ENCODE results near the gene DSG2.
"Not testable (repeated sequence)": the region's sequence is repeated elsewhere in the genome, so short reads cannot be mapped to it uniquely, and the experiment has no call there.

The DSG2 gene

DNA sequence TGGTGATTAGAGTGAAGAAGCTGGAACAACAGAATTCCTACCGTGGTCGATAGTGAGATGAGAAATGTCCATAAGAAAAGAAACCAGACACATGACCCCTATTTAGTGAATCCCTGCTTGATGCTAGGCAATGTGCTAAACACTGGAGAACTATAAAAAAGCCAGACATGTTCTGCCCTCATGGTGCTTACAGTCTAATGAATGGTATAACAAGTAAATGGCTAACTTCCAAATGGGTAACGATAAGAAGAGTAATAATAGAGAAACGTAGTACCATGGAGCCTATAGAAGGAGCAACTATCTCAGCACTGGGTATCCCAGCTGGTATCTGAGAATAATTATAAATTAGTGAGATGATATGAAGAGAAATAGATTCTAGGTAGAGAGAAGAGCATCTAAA, 5.0 kb downstream of the DSG2 start:
- DNase-seq, result no peak

DNA sequence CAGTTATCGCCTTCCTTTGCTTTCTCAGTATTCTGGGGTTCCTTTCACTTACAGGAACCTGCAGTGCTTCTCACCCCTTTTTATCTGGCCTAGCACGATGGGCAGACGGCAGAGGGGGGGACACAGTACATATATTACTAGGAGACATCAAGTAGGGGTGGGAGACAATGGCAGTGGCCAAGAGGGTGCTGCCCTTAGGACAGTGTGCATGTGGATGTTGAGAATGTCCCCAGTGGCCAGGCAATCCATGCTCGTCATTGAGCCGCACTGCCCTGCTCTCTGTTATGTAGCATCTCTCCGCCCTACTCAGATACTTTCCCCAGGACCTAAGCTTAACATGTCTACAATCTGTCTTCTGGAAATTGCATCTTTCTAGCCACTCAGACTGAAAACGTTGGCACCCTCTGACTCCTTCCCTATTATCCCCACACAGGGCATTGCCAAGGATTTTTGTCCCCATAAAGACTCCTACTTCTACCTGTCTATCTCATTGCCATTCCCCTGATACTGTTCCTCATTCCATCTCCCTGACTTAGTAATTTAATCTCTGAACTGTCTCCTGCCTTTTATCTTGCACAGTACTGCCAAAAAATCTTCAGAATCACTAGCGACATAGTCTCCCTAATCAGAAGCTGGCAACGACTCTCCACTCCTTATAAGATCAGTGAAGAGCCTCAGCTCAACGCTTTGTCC, 6.6 kb downstream of the DSG2 start:
- no peak for DNase-seq

DNA sequence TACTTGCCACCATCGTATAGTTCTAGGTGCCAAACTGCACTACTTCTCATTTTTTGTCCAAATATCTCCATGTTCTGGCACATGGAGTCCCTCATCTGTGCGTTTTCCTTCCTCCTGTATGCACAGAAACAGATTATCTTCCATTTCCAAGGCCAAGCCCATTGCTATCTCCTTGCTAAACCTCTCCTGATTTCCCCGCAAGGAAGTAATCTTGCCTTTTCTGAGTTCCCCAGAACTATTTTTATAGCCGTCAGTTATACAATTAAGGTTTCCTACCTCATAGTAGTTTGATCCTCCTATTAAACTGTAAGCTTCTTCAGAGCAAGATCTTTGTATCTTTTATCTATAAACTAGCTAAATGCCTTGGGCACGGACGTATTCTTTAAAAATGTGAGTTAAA, 7.2 kb downstream of the DSG2 start:
- DNase-seq, result no peak

DNA sequence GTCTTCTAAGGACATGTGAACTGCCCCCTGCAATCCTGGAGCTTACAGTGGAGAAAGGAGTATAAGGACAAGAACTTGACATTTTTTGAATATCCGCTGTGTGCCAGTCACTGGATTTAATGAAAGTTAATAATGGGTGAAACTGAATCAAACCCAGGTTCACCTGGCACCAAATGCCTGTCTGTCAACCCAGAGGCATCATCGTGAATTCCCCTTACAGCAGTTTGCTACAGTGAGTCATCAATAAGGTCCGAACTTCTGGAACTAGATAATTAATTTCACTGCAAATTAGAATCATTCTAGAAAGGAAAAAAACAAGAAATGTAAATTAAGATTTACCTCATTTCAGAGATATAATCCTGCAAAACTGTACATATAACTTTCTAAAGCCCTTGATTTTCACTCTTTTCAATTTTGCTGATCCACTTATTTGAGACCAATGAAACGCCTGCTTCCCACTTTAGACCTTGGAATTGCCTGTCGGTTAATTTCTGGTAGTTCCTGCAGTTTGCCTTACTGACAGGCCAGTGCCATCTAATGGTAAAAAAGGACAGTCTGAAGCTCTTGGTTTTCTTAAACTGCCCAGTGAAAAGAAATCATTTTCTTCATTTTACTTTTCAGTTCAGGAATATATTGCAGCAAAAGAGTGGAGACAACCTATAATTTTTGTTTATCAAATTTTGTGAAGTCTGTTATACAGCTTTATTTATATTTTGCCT, 8.2 kb downstream of the DSG2 start:
- DNase-seq, result no peak

DNA sequence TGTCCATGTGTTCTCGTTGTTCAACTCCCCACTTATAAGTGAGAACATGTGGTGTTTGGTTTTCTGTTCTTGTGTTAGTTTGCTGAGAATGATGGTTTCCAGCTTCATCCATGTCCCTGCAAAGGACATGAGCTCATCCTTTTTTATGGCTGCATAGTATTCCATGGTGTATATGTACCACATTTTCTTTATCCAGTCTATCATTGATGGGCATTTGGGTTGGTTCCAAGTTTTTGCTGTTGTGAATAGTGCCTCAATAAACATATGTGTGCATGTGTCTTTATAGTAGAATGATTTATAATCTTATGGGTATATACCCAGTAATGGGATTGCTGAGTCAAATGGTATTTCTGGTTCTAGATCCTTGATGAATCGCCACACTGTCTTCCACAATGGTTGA, 9.1 kb downstream of the DSG2 start:
- DNase-seq, result not testable (repeated sequence)

DNA sequence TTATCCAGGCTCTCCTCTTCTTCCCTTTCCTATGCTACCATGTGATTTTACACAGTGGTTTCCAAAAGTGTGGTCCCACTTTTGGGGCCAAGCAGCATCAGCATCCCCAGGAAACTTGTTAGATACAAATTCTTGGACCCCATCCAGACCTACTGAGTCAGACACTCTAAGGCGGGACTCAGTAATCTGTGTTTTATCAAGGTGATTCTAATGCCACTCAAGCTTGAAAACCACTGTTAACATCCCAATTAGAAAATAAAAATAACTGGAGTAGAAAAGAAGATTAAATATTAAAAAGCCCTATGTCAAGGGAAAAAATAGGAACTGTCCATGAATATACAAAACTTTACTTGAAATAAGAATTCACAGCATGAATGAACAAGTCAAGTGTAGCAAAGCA, 10.8 kb downstream of the DSG2 start:
- no peak for DNase-seq

DNA sequence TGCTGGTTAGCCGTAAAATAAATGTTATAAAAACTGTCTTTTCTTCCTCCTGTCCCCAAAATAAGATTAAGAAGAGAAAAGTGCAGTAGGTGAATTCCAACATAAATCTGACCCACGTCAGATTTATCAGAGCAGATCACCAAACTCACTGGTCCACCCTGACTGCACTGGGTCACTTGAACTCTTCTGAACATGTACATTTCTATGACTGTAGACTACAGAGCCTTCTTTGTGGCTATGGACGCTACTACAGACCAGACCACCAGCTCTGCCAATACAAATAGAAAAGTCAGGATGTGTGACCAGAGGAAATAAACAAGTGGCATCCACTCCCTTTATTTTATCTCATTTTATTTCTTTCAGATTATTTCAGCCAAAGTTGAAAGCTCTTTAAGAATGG, 11.6 kb downstream of the DSG2 start:
- DNase-seq, result no peak

DNA sequence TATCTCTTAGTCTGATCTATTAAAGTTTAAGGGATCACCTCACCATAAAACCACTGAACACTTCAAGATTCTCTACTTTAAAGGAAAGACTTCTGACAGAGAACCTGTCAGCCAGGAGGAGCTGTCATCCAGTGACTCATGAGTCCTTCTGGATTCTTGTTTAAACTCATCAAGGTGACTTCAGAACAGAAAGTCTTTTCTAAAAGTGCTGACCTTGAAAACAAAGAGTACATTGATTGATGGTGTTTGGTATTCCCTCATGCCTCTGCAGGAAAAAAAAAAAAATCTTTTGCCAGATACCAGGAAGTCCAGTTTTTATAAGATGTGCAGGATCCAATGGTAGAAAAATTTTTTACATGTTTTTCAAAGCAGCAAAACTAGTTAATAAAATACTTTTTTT, 12.3 kb downstream of the DSG2 start:
- DNase-seq, result no peak

DNA sequence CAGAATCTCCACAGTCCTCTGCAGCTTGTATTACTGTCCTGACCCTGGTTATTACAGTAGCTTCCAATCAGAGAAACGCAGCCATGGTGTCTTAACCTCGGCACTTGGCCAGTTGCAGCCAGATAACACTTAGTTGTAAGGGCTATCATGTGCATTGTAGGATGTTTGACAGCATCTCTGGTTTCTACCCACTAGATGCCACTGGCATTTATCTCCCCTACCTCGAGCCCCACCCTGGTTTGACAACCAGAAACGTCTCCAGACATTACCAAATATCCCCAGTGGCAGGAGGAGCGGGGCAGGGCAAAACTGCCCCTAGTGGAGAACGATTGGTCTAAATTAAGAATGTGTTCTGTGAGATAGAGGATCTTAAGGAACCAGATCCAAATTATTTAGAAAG, 13.1 kb downstream of the DSG2 start:
- no peak for DNase-seq

DNA sequence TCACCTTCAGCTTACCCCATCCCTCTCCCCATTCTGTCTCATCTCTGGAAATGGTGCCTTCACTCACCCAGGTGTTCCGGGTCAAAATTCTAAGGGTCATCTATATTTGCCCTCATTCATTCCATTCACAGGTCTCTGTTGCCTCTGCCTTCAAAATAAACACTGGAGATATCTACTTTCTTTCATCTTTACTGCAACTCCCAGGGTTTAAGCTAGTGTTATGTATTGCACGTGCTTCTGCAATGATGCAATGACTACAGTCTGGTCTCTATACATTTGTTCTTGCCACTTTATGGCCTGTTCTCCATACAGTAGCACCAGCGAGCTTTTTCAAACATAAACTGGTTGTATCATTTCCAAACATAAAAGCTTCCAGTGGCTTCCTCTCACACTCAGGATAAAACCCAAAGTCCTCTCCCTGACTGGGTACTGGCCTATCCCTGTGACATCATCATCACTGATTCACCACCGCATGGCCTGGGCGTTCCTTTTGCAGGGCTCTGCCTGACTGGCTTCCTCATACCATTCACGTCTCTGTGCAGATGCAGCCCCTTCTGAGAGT, 14.3 kb downstream of the DSG2 start:
- DNase-seq, result no peak

DNA sequence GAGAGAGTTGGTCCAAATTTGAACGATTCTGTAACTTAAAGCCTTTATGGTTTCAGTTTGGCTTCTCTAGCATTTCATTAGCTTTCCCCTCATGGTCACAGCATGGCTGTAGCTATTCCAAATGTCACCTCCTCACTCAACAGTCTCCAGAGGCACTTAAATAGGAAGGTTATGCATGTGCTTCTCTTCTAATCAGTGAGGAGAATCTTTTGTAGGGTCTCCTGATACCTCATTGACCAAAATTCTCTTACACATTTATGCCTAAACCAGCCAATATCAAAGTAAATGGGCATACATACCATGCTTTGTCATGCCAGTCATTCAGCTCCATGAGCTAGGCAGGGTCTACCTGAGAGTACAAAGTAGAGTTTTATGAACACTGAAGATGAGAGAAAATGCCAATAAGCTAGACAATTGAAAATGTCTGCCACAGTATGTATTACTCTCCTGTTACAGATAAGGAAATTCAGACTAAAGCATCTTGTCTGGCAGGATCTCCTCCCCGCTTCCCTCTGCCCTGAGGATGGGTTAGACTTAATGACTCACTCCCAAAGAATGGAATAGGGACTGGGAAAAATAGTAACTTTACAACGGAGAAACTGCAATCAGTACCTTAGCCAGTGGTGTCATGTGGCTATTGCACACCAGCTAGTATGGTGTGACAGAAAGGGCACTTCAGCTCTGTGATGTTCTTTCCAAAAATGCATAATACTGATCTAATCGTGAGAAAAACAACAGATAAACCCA, 15.4 kb downstream of the DSG2 start:
- DNase-seq, result no peak

DNA sequence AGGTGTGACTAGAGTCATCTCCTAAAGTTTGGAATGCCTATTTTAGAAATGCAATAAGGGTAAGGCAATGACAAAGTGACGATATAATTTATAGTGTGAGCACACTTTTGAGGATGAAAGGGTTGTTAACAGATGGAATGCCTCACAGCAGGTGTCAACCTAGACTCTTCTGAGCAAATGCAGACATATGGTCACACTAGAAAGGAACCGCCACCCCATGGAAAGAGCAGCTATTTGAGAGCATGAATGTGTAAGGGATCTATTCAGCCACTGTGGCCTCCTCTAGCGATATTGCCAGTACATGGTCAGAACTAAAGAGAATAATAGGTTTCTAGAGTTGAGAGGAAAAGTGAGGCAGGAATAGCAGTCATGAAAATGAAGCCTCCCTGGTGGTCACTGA, 18.5 kb downstream of the DSG2 start:
- no peak for DNase-seq

DNA sequence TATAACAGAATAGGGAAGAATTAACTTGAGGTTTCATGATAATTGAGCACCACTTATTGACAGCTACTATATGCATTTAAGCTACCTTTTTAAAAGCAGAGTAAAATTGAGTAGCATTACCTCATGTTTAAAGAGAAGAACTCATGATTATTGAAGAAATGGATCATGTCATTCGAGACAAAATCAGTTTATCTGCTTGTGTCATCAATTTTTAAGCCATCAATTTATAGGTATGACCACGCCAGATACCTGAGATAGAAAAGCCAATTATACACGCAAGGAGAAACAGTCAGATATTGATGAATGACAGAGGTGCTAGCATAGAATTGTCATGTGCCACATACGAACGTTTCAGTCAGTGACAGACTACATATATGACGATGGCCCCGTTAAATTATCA, 28.4 kb downstream of the DSG2 start:
- no peak for DNase-seq

DNA sequence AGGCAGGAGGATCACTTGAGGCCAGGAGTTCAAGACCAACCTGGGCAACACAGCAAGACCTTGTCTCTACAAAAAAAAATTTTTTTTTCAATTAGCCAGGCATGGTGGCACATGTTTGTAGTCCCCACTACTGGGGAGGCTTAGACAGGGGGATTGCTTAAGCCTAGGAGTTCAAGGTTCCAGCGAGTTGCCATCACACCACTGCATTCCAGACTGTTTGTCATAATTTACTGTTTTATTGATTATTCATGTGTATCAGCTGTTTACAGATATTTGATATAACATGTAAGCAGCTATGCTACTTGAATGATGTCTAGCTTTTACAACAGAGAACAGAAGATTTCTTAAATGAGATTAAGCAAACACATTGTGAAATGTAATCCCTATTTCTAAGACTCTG, 35.3 kb downstream of the DSG2 start:
- no peak for DNase-seq

DNA sequence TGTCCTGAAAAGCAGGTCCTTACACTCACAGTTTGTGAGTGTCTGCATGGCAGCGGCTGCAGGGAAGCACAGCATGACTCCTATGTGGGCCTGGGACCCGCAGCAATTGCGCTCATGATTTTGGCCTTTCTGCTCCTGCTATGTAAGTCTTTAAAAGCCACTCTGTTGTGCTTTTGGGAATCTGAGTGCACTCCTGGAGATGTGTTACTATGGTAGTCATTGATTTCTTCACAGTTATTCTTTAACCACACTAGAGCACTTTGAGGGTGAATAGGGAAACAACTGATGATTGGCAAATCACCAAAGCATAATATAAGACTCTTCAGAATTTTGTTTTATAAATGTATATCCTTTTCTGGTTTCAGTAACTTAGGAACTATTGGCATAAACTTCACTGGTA, 40.9 kb downstream of the DSG2 start:
- DNase-seq, result no peak

DNA sequence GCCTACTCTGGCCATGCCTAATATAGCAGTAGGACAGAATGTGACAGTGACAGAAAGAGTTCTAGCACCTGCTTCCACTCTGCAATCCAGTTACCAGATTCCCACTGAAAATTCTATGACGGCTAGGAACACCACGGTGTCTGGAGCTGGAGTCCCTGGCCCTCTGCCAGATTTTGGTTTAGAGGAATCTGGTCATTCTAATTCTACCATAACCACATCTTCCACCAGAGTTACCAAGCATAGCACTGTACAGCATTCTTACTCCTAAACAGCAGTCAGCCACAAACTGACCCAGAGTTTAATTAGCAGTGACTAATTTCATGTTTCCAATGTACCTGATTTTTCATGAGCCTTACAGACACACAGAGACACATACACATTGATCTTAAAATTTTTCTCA, 48.5 kb downstream of the DSG2 start:
- DNase-seq, result no peak

DNA sequence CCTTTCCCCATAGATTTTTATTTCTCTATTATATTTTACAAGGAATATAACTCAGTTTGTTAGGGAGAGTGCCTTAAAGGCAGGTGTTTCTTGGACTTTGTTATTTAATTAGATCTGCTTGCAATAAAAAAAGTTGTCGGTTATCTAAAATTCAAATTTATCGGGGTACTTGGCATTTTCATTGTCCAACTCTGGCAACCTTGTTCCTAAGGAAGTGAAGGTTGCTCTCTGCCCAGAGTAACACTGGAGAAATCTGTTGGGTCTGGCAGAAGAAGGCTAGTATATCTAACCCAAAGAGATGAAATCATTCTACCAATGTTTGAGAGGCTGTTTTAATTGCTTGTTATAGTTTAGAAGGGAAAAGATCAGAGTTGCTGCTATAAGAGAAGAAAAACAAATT, 50.9 kb downstream of the DSG2 start:
- DNase-seq, result no peak

DNA sequence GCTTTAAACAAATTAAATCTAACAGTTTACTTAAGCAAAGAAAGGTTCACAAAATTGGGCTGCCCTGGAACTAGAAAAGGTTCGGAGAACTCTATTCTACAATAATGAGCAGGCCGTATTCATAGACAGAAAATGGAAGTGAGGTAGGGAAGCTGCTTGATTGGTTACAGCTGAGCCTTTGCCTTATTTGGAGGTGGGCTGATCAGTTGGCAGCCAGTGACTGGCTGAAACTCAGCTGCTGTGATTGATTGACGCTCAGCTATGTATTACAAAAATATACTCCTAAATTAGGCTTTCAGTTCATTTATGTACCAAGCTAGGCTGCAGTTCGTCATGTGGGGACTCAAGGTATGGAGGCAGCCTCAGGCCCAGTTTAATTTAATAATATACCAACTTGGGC, 51.4 kb downstream of the DSG2 start:
- no peak for DNase-seq

DNA sequence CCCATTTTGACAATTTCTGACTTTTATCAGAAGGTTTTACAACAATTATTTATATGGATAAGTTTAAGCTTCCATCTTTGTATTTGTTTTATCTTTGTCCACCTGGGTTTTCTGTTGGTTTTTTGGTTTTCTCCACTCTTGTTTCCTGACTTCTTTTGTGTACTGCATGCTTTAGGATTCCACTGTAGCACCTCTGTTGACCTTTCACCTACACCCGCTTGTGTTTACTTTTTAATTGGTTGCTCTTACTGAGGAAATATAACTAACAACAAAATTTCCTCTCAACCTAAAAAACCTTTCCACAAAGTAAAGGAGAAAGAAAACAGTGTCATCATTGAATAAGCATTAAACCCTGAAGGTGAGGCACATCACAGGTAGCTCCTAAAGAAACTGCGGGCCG, 53.9 kb downstream of the DSG2 start:
- DNase-seq, result no peak

DNA sequence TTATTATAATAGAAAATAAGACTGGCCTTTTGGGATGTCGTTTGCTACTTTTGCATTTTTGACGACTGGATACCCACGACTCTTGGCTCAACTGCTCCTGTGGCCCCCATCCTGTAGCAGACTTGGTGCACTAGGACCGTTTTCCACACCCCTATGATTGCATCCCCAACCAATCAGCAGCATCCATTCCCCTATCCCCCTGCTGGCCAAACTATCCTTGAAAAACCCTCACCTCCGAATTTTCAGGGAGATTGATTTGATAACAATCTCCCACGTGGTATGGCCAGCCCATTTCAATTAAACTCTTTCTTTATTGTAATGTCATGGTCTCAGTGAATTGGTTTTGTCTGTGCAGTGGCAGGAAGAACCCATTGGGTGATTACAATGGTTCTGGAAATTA, 55.8 kb downstream of the DSG2 start:
- DNase-seq, result no peak

DNA sequence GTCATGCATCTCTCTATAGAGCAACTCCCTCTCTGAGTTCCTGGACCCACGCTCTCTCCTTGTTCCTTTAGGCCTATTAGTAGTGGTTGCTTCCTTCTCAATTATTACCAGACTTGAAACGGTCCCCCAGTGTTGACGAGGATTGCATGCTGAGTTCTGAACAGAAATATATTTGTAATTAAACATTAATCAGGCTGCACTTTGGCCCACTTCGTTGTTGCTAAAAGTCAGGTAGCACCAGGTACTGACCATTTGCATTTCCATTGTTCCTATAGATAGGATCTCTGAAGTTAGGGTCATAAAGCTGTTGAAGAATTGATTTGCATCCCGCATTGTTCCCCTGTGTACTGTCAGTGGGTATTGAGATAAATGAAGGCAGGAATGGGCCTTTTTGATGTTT, 56.8 kb downstream of the DSG2 start:
- no peak for DNase-seq

DNA sequence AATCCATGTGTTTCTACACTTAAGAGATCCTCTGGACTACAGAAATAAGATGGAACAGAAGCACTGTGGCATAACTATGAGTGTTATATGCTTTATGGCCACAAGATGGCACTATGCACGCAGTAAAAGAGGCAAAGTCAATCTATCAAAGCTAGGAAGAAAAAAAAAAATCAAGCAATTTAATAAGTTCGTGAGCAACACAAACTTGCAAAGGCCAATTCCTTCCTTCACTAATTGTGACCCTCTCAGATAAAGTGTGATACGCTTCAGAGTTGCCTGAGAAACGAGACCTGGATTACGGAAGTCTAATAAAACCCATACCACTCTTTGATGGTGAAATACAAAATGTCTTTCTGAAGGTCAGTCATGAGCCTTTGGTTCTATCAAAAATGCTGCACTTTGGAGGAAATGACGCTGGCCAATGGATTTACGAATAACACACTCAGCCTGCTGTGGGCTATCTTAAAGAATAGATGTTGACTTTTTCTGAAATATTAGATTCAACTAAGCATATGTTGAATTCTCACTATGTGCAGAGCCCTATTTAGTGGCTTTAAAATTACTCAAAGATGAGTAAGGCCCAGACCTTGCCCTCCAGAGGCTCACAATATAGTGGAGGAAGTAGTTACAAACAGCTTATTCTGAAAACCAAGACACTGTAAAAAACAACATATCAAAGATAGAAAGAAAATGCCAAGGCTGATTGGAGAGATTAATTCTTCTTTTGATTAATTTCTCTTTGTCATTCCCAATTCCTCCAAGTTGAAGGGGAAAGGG, 58.2 kb downstream of the DSG2 start:
- no peak for DNase-seq

DNA sequence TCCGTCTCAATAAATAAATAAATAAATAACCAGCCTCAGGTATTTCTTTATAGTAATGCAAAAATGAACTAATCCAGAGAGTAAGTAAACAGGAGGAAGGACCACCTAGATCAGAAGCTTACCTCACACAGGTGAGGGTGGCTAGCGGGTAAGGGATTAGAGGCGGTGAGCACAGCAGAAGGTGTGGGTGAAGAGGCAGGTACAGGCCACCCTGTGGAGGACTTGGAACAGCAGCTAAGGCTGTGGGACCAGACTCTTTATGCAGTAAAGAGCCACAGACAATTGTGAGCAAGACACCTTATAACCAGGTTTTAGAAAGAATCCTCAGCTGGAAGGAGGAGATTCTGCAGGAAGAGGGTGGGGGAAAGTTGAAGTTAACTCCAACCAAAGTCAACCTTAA, 59.5 kb downstream of the DSG2 start:
- no peak for DNase-seq
